Left lobe of liver (tissue), 2 donors: ENCODE measurements around the gene OR10H5. TPM values are rescaled to one million over a fixed set of nuclear protein-coding genes. Genes with fewer than 3 reads are reported as not detected.

Source experiments
- ATAC-seq: fragments of 200-7000 bp; cut with Tn5 transposase; one replicate; pipeline ENCODE4 v1.9.1; 2020; ENCODE audit warnings: mild to moderate bottlenecking, moderate library complexity
- DNase-seq: peaks from one replicate; pipeline ENCODE4 v3.0.0-alpha.2; 2020; ENCODE audit warnings: low spot score
- total RNA-seq: library from RNA; stranded (reverse); gene quantifications from one replicate; pipeline ENCODE4 v1.2.1, GENCODE V29; 2021
- donor health status: DM: no; HTN: no; CAD: no; lungs with moderate emphysema.
- donor health status: DM: no; HTN: yes; CAD: no.

Gene OR10H5
- total RNA-seq, 1 donor from 2014 or later: not detected

GRCh38 chr19:15843203-15843893 is 55.9 kb downstream of the OR10H5 start:
- DNase-seq (no peak), ATAC-seq (no peak)

GRCh38 chr19:15843894-15844222 is 56.4 kb downstream of the OR10H5 start:
- ATAC-seq (peak; percentile 79), DNase-seq (peak; percentile 66)

- ATAC-seq (no peak), DNase-seq (no peak)
These were observed 59.5 kb downstream of the OR10H5 start for GRCh38 chr19:15846923-15847322.

- ATAC-seq (no peak), DNase-seq (no peak)
These were observed 62.9 kb downstream of the OR10H5 start for GRCh38 chr19:15850385-15850784.

Other genes with a start within 250 kb of the OR10H5 start
- not detected for gene CYP4F8, start 172.4 kb upstream of the OR10H5 start, total RNA-seq
- gene CYP4F3, start 146.8 kb upstream of the OR10H5 start, total RNA-seq: 401 TPM
- 98.6 TPM for gene CYP4F12, start 114.6 kb upstream of the OR10H5 start, total RNA-seq
- not detected for gene OR10H2, start 59.6 kb upstream of the OR10H5 start, total RNA-seq
- gene OR10H3, start 49.7 kb upstream of the OR10H5 start, total RNA-seq: not detected
- gene OR10H1, start 28.0 kb downstream of the OR10H5 start, total RNA-seq: not detected
- 228 TPM for gene CYP4F2, start 110.4 kb downstream of the OR10H5 start, total RNA-seq
- 97.0 TPM for gene CYP4F11, start 146.9 kb downstream of the OR10H5 start, total RNA-seq
- gene OR10H4, start 161.3 kb downstream of the OR10H5 start, total RNA-seq: not detected